Neural cell (in vitro differentiated cells): ENCODE measurements around the gene LRRK1.

Experiments used
- CTCF ChIP-seq: fragments of 450-650 bp; IDR thresholded peaks from 2 replicates; pipeline ENCODE4 v1.5.1; 2014; ENCODE audit warnings: antibody characterized with exemption, mild to moderate bottlenecking, moderate library complexity; ENCODE audit not compliant: poor library complexity, severe bottlenecking
- EP300 ChIP-seq: fragments of 450-650 bp; conservative IDR thresholded peaks from 2 replicates; pipeline ENCODE4 v1.6.1; 2014; ENCODE audit warnings: antibody characterized with exemption, mild to moderate bottlenecking, moderate library complexity; ENCODE audit not compliant: poor library complexity, severe bottlenecking
- EZH2 ChIP-seq: fragments of 200-600, 300-800 bp; shearing (Covaris generic), sonication (generic); IDR thresholded peaks from 2 replicates; pipeline ENCODE4 v1.6.1; 2014; ENCODE audit warnings: antibody characterized with exemption, low read length, borderline replicate concordance, mild to moderate bottlenecking; ENCODE audit not compliant: insufficient read depth, poor library complexity, severe bottlenecking
- POLR2AphosphoS5 ChIP-seq: IDR thresholded peaks from 2 replicates; pipeline ENCODE4 v1.6.1; 2012
- RAD21 ChIP-seq: fragments of 450-650 bp; conservative IDR thresholded peaks from 2 replicates; pipeline ENCODE4 v1.6.1; 2014; ENCODE audit warnings: antibody characterized with exemption, mild to moderate bottlenecking, moderate library complexity
- REST ChIP-seq: IDR thresholded peaks from 2 replicates; pipeline ENCODE4 v1.6.1; 2012; ENCODE audit warnings: borderline replicate concordance
- SMC3 ChIP-seq: fragments of 450-650 bp; conservative IDR thresholded peaks from 2 replicates; pipeline ENCODE4 v1.6.1; 2014; ENCODE audit warnings: antibody characterized with exemption, mild to moderate bottlenecking, moderate library complexity; ENCODE audit not compliant: poor library complexity
- TAF1 ChIP-seq: IDR thresholded peaks from 2 replicates; pipeline ENCODE4 v1.6.1; 2012; ENCODE audit warnings: low read depth

- TF ChIP-seq CTCF (no peak), EP300 (no peak), POLR2AphosphoS5 (no peak), TAF1 (no peak), EZH2 (no peak), REST (no peak), RAD21 (no peak), SMC3 (no peak)
Observed at GRCh38 chr15:100968050-100968966, 49.2 kb downstream of the LRRK1 start.
